ENCODE data around the gene INSYN2B. TPM values are rescaled to one million over a fixed set of nuclear protein-coding genes. Genes with fewer than 3 reads are reported as not detected.

Gene INSYN2B
- total and polyA plus RNA-seq, 2 donors (not counting 1 experiment from before 2014, with no cell fraction given), result not detected

DNA sequence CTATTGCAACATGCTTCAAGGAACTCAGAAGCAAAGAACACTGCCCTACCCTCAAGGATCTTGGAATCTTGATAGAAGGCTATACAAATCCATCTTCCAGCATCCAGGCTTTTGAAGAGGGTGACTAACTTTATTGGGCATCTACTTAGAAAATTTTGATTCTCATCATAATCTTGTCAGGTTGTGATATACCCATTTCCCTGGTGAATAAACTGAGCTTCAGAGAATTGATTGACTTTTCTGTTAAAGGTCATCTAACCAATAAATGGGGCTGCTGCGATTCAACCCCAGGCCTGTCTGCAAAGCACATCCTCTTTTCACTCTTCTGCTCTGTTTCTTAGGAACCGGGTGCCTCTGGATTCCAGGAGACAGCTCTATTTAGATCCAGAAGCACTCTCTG lies 19.9 kb upstream of the INSYN2B start:
- TF ChIP-seq EZH2 (IDR thresholded peaks at IDR 0.05; ENCODE audit: borderline replicate concordance, insufficient read depth, low read depth, low read length, poor library complexity, severe bottlenecking), result no peak
- TF ChIP-seq, protein P1, sequence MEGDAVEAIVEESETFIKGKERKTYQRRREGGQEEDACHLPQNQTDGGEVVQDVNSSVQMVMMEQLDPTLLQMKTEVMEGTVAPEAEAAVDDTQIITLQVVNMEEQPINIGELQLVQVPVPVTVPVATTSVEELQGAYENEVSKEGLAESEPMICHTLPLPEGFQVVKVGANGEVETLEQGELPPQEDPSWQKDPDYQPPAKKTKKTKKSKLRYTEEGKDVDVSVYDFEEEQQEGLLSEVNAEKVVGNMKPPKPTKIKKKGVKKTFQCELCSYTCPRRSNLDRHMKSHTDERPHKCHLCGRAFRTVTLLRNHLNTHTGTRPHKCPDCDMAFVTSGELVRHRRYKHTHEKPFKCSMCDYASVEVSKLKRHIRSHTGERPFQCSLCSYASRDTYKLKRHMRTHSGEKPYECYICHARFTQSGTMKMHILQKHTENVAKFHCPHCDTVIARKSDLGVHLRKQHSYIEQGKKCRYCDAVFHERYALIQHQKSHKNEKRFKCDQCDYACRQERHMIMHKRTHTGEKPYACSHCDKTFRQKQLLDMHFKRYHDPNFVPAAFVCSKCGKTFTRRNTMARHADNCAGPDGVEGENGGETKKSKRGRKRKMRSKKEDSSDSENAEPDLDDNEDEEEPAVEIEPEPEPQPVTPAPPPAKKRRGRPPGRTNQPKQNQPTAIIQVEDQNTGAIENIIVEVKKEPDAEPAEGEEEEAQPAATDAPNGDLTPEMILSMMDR (IDR thresholded peaks at IDR 0.05), result no peak
- H3K27ac Mint-ChIP-seq, result no peak overlapping the region
- no peak overlapping the region for H3K4me3 Mint-ChIP-seq
- 100% methylated on average over 1 of the region's 2 CpGs for WGBS (ENCODE audit: insufficient coverage)
- Histone ChIP-seq H4K20me1 (ENCODE audit: control insufficient read depth, insufficient read depth, low read length, poor library complexity, severe bottlenecking) (no peaks in the 10 kb centered on the region), H3K4me1 (ENCODE audit: control insufficient read depth in 2 of 2, insufficient read depth in 2 of 2, low read length in 2 of 2) (no peaks in the 10 kb centered on the region), H3K79me2 (ENCODE audit: control insufficient read depth, insufficient read depth, low read length) (no peaks in the 10 kb centered on the region), H3K27me3 (replicated peaks in 1 of 4; ENCODE audit: control extremely low read depth in 1 of 4, control insufficient read depth in 3 of 4, insufficient read depth in 4 of 4, low read length in 3 of 4) (no peaks in the 10 kb centered on the region), H3K4me2 (replicated peaks; ENCODE audit: low read depth, low read length, poor library complexity, severe bottlenecking) (no peak overlapping the region), H3K36me3 (replicated peaks in 1 of 2; ENCODE audit: control extremely low read depth in 1 of 2, control insufficient read depth in 1 of 2, extremely low read depth in 1 of 2, insufficient read depth in 2 of 2, low read length in 1 of 2) (peaks cover 28 to 78% of the 10 kb centered on the region in 2 experiments), H3K9ac (ENCODE audit: low read length) (no peak overlapping the region), H3K4me3 (ENCODE audit: control extremely low read depth in 1 of 5, extremely low read depth in 1 of 5, insufficient read depth in 1 of 5, low read depth in 2 of 5, low read length in 4 of 5) (no peak overlapping the region), H2AFZ (ENCODE audit: insufficient read depth, low read depth, low read length, poor library complexity, severe bottlenecking) (no peak overlapping the region), H3K27ac (ENCODE audit: low read length in 2 of 2) (no peak overlapping the region), H3K9me3 (ENCODE audit: control extremely low read depth in 1 of 3, control insufficient read depth in 2 of 3, insufficient read depth in 1 of 3, low read length in 2 of 3) (peaks cover 3 to 6% (median 3%) of the 10 kb centered on the region in 3 donors)
- no peak for DNase-seq
- CTCF ChIA-PET, result no interaction called here
- H3K9me3 Mint-ChIP-seq (ENCODE audit: insufficient read depth), result peaks cover 2% of the 10 kb centered on the region
- POLR2A ChIA-PET, result no interaction called here
- intact Hi-C loops (cut with micrococcal nuclease), result no loop called here
- H3K4me1 Mint-ChIP-seq, result peaks cover 4% of the 10 kb centered on the region
- no peak for ATAC-seq (ENCODE audit: low read depth)
- no peaks in the 10 kb centered on the region for H3K27me3 Mint-ChIP-seq

GRCh38 chr5:169999621-170000020 lies 19.3 kb upstream of the INSYN2B start:
- H3K4me2 ChIP-seq (replicated peaks; ENCODE audit: low read depth, low read length, poor library complexity, severe bottlenecking), result no peak overlapping the region
- H3K36me3 ChIP-seq (replicated peaks in 1 of 2; ENCODE audit: control extremely low read depth in 1 of 2, control insufficient read depth in 1 of 2, extremely low read depth in 1 of 2, insufficient read depth in 2 of 2, low read length in 1 of 2), result peaks cover 28 to 82% of the 10 kb centered on the region in 2 experiments
- H3K9me3 ChIP-seq (ENCODE audit: control extremely low read depth in 1 of 3, control insufficient read depth in 2 of 3, insufficient read depth in 1 of 3, low read length in 2 of 3), result peaks cover 3 to 6% (median 3%) of the 10 kb centered on the region in 3 donors
- H3K9ac ChIP-seq (ENCODE audit: low read length), result no peak overlapping the region
- intact Hi-C loops (cut with micrococcal nuclease), result no loop called here
- H3K4me1 Mint-ChIP-seq, result peaks cover 4% of the 10 kb centered on the region
- 100% methylated on average over 3 of the region's 3 CpGs for WGBS (ENCODE audit: insufficient coverage)
- H3K79me2 ChIP-seq (ENCODE audit: control insufficient read depth, insufficient read depth, low read length), result no peaks in the 10 kb centered on the region
- no peak overlapping the region for H2AFZ ChIP-seq (ENCODE audit: insufficient read depth, low read depth, low read length, poor library complexity, severe bottlenecking)
- H3K4me3 Mint-ChIP-seq, result no peak overlapping the region
- no peak overlapping the region for H3K27ac Mint-ChIP-seq
- no peaks in the 10 kb centered on the region for H3K4me1 ChIP-seq (ENCODE audit: control insufficient read depth in 2 of 2, insufficient read depth in 2 of 2, low read length in 2 of 2)
- ChIA-PET CTCF (no interaction called here), POLR2A (no interaction called here)
- DNase-seq (no peak), ATAC-seq (ENCODE audit: low read depth) (no peak)
- TF ChIP-seq EZH2 (IDR thresholded peaks at IDR 0.05; ENCODE audit: borderline replicate concordance, insufficient read depth, low read depth, low read length, poor library complexity, severe bottlenecking), result no peak
- TF ChIP-seq, protein P1 (IDR thresholded peaks at IDR 0.05), result no peak
- no peak overlapping the region for H3K27ac ChIP-seq (ENCODE audit: low read length in 2 of 2)
- no peaks in the 10 kb centered on the region for H3K27me3 ChIP-seq (replicated peaks in 1 of 4; ENCODE audit: control extremely low read depth in 1 of 4, control insufficient read depth in 3 of 4, insufficient read depth in 4 of 4, low read length in 3 of 4)
- no peak overlapping the region for H3K4me3 ChIP-seq (ENCODE audit: control extremely low read depth in 1 of 5, extremely low read depth in 1 of 5, insufficient read depth in 1 of 5, low read depth in 2 of 5, low read length in 4 of 5)
- H3K27me3 Mint-ChIP-seq, result no peaks in the 10 kb centered on the region
- H3K9me3 Mint-ChIP-seq (ENCODE audit: insufficient read depth), result peaks cover 2% of the 10 kb centered on the region
- H4K20me1 ChIP-seq (ENCODE audit: control insufficient read depth, insufficient read depth, low read length, poor library complexity, severe bottlenecking), result no peaks in the 10 kb centered on the region

Measured in B cell (primary cell).